Endothelial cell of umbilical vein (primary cell): ENCODE data around the gene TGFBI. TPM values are rescaled to one million over a fixed set of nuclear protein-coding genes. Genes with fewer than 3 reads are reported as not detected.

ENCODE experiments used
- BruUV-seq: library from RNA; stranded (reverse); fragments of 400-500 nt; replicated peaks from 2 replicates; lab custom pipeline; 2021; lab: Mats Ljungman, UMichigan
- CTCF ChIA-PET: fragments of 300-600, 350-600 bp; sonication (Branson Sonifier 250); formaldehyde crosslinking; loops from one replicate; lab custom pipeline; 2021; ENCODE audit warnings: antibody characterized with exemption, inconsistent platforms; lab: Charles Lee
- POLR2A ChIA-PET: fragments of 300-600, 350-600 bp; sonication (Branson Sonifier 250); formaldehyde crosslinking; loops from one replicate; lab custom pipeline; 2021; ENCODE audit warnings: antibody characterized with exemption, inconsistent platforms; lab: Charles Lee
- DNase-seq: peaks from one replicate; pipeline ENCODE4 v3.0.0-alpha.2; 2011; ENCODE audit warnings: low read depth, low spot score
- FAIRE-seq: peaks from 2 replicates; lab custom pipeline; 2011; peaks lifted over from hg19 to GRCh38; lab: Jason Lieb, UNC
- H2AFZ ChIP-seq: 2 replicates; pipeline ENCODE4 v1.6.0; 2012; ENCODE audit warnings: low read depth, low read length, control low read depth, inconsistent platforms
- H3K27ac ChIP-seq: 2 replicates; pipeline ENCODE4 v1.5.1; 2011; ENCODE audit warnings: low read depth, mild to moderate bottlenecking, control low read depth, low read length, moderate library complexity; ENCODE audit not compliant: insufficient read depth
- H3K27me3 ChIP-seq, 2 experiments: 2 replicates each; pipeline versions ENCODE4 v1.6.0 to v1.6.1; 2011; ENCODE audit warnings: low read length in 2 of 2, mixed read lengths in 1 of 2; ENCODE audit not compliant: control insufficient read depth in 2 of 2, insufficient read depth in 2 of 2
- H3K36me3 ChIP-seq, 2 experiments: 2 replicates in 1 of 2; 3 replicates in 1 of 2; pipeline ENCODE4 v1.5.1; 2011; ENCODE audit warnings: low read length in 2 of 2, mild to moderate bottlenecking in 1 of 2, moderate library complexity in 1 of 2; ENCODE audit not compliant: control insufficient read depth in 2 of 2, insufficient read depth in 2 of 2; ENCODE audit errors: extremely low read depth in 1 of 2
- H3K4me1 ChIP-seq: 3 replicates; pipeline ENCODE4 v1.5.1; 2011; ENCODE audit warnings: mild to moderate bottlenecking, low read length; ENCODE audit not compliant: control insufficient read depth, insufficient read depth; ENCODE audit errors: extremely low read depth
- H3K4me2 ChIP-seq: 2 replicates; pipeline ENCODE4 v1.6.1; 2011; ENCODE audit warnings: low read length, control low read depth, mixed read lengths; ENCODE audit not compliant: insufficient read depth
- H3K4me3 ChIP-seq, 3 experiments: fragments of 200-600 bp in 1 of 3; sonication (generic), shearing (Covaris generic) in 1 of 3; replicated peaks in 1 of 3; 2 replicates each; pipeline ENCODE4 v1.5.1; 2011 to 2016; ENCODE audit warnings: control low read depth in 3 of 3, low read length in 3 of 3, mild to moderate bottlenecking in 2 of 3, inconsistent platforms in 1 of 3, low read depth in 1 of 3, moderate library complexity in 1 of 3; ENCODE audit not compliant: insufficient read depth in 1 of 3
- H3K79me2 ChIP-seq: 2 replicates; pipeline ENCODE4 v1.6.0; 2012; ENCODE audit warnings: low read length, inconsistent platforms; ENCODE audit not compliant: control insufficient read depth, insufficient read depth
- H3K9ac ChIP-seq: replicated peaks from 2 replicates; pipeline ENCODE3; 2011; ENCODE audit warnings: low read length, control low read depth; ENCODE audit not compliant: insufficient read depth; ENCODE audit errors: extremely low read depth
- H3K9me1 ChIP-seq: replicated peaks from 3 replicates; pipeline ENCODE4 v1.6.0; 2011; ENCODE audit warnings: mild to moderate bottlenecking, low read length; ENCODE audit not compliant: control insufficient read depth, insufficient read depth; ENCODE audit errors: extremely low read depth
- H3K9me3 ChIP-seq: replicated peaks from 2 replicates; pipeline ENCODE4 v1.5.1; 2012; ENCODE audit warnings: low read length, inconsistent platforms; ENCODE audit not compliant: control insufficient read depth, insufficient read depth
- H4K20me1 ChIP-seq: replicated peaks from 2 replicates; pipeline ENCODE3; 2011; ENCODE audit warnings: mild to moderate bottlenecking, low read length; ENCODE audit not compliant: control insufficient read depth, insufficient read depth; ENCODE audit errors: extremely low read depth
- CTCF ChIP-seq, 2 donors: IDR thresholded peaks; 1 replicate in 1 of 2; 2 replicates in 1 of 2; pipeline ENCODE4 v1.5.1; 2011; ENCODE audit warnings: low read length in 2 of 2, mild to moderate bottlenecking in 2 of 2, moderate library complexity in 2 of 2, control low read depth in 1 of 2, inconsistent platforms in 1 of 2, low read depth in 1 of 2; ENCODE audit not compliant: insufficient read depth in 1 of 2; ENCODE audit errors: extremely low read depth in 1 of 2
- GATA2 ChIP-seq: IDR thresholded peaks from 2 replicates; pipeline ENCODE4 v1.7.0; 2011; ENCODE audit warnings: low read depth, mild to moderate bottlenecking, moderate library complexity, mixed read lengths, low read length; ENCODE audit not compliant: insufficient read length, insufficient read depth
- JUN ChIP-seq: IDR thresholded peaks from 2 replicates; pipeline ENCODE4 v1.6.1; 2011; ENCODE audit warnings: borderline replicate concordance, low read depth; ENCODE audit not compliant: insufficient read length, insufficient read depth
- MAX ChIP-seq: IDR thresholded peaks from 2 replicates; pipeline ENCODE4 v1.6.1; 2011; ENCODE audit not compliant: insufficient read depth, insufficient read length
- MYC ChIP-seq: IDR thresholded peaks from one replicate; pipeline ENCODE4 v1.6.1; 2011; ENCODE audit warnings: mild to moderate bottlenecking, low read depth, low read length
- POLR2A ChIP-seq: IDR thresholded peaks from 2 replicates; pipeline ENCODE4 v1.6.1; 2012; ENCODE audit warnings: low read depth, mild to moderate bottlenecking, control low read depth, low read length
- POLR2AphosphoS5 ChIP-seq: IDR thresholded peaks from 2 replicates; pipeline ENCODE4 v1.6.1; 2012; ENCODE audit warnings: low read depth, mild to moderate bottlenecking, control low read depth, low read length, moderate library complexity; ENCODE audit not compliant: insufficient read depth
- dilution Hi-C: fragments of 300-500 bp; cut with MboI; formaldehyde crosslinking; loops from one replicate; pipeline ENCODE4 v1.15.0; 2019; ENCODE audit warnings: low sequenced_read_pairs; ENCODE audit not compliant: extremely low pct_ligation_motif_present
- intact Hi-C: fragments of 100-400 bp; cut with micrococcal nuclease; formaldehyde crosslinking; loops from one replicate; pipeline ENCODE4 v1.10.0; 2022
- polyA plus RNA-seq, 4 experiments: library from polyadenylated mRNA; depleted of rRNA in 3 of 4; stranded (reverse) in 3 of 4; unstranded in 1 of 4; fragments of >200 nt; gene quantifications; 2 replicates each; pipeline versions ENCODE4 v1.2.1 to v1.2.3, GENCODE V29; 2011 to 2012; ENCODE audit warnings: missing spikeins in 1 of 4
- total RNA-seq: library from RNA; stranded (reverse); gene quantifications from 2 replicates; pipeline ENCODE4 v1.2.3, GENCODE V29; 2021

Gene TGFBI
- total and polyA plus RNA-seq, 2 donors (not counting 3 experiments of a cell fraction or from before 2014, with no cell fraction given), result 6.5 to 18.9 TPM

GRCh38 chr5:135988546-135988945 lies 40.2 kb upstream of the TGFBI start:
- Histone ChIP-seq H3K4me3 (no peak overlapping the region), H3K27me3 (no peaks in the 10 kb centered on the region), H2AFZ (no peak overlapping the region), H3K9me1 (no peaks in the 10 kb centered on the region), H3K4me2 (no peak overlapping the region), H3K27ac (no peak overlapping the region), H3K9ac (no peak overlapping the region), H3K36me3 (no peaks in the 10 kb centered on the region), H3K79me2 (no peaks in the 10 kb centered on the region), H4K20me1 (no peaks in the 10 kb centered on the region), H3K4me1 (peaks cover 5% of the 10 kb centered on the region), H3K9me3 (no peaks in the 10 kb centered on the region)
- TF ChIP-seq GATA2 (no peak), POLR2AphosphoS5 (no peak), MYC (no peak), JUN (no peak), POLR2A (no peak), CTCF (IDR thresholded peaks at IDR 0.05; ENCODE audit: extremely low read depth in 1 of 2, insufficient read depth in 1 of 2, low read depth in 1 of 2, low read length in 2 of 2) (no peak), MAX (no peak)
- dilution Hi-C loops, result no loop called here
- POLR2A ChIA-PET, result no interaction called here
- intact Hi-C loops, result no loop called here
- FAIRE-seq, result no peak
- CTCF ChIA-PET, result interaction anchor here (1.0 to 1.6 kb wide), 3 partner anchors 10 to 40 kb away, joined by 3 to 7 read pairs (median 4); partner anchors contain the start of gene TGFBI
- DNase-seq, result no peak
- BruUV-seq, result no TSS peak
